Mucosa of descending colon (tissue), 3 donors: ENCODE results near the gene MAMDC2. TPM values are rescaled to one million over a fixed set of nuclear protein-coding genes. Genes with fewer than 3 reads are reported as not detected.
"Not testable (repeated sequence)": the region's sequence is repeated elsewhere in the genome, so short reads cannot be mapped to it uniquely, and the experiment has no call there.

ENCODE experiments used
- ATAC-seq: fragments of 200-7000 bp; cut with Tn5 transposase; one replicate; pipeline ENCODE4 v1.9.1; 2020; ENCODE audit warnings: mild to moderate bottlenecking, moderate library complexity
- DNase-seq, 3 donors: peaks; one replicate each; pipeline ENCODE4 v3.0.0-alpha.2; 2020
- H3K36me3 ChIP-seq: fragments of 200-600 bp; one replicate; pipeline ENCODE4 v1.8.0; 2021; ENCODE audit warnings: low read depth, mild to moderate bottlenecking
- H3K4me1 ChIP-seq: fragments of 200-600 bp; one replicate; pipeline ENCODE4 v1.8.0; 2021; ENCODE audit warnings: low read depth, mild to moderate bottlenecking
- H3K4me3 ChIP-seq: fragments of 200-600 bp; one replicate; pipeline ENCODE4 v1.8.0; 2021; ENCODE audit warnings: mild to moderate bottlenecking
- H3K9me3 ChIP-seq: fragments of 200-600 bp; one replicate; pipeline ENCODE4 v1.8.0; 2021; ENCODE audit warnings: mild to moderate bottlenecking
- intact Hi-C, 2 donors: fragments of 100-400 bp; cut with DNase I in 1 of 2; cut with micrococcal nuclease in 1 of 2; formaldehyde crosslinking; loops; one replicate each; pipeline versions ENCODE4 v1.11.0 to v1.11.1; 2022; cut with DNase I, micrococcal nuclease
- total RNA-seq, 3 donors: library from RNA; stranded (reverse); fragmentation: NEBNext Ultra II Directional in 2 of 3; extraction: Animal tissue kit (Norgen Biotek cat#: 25700) in 2 of 3; gene quantifications; one replicate each; pipeline versions ENCODE4 v1.2.1 to v1.2.4, GENCODE V29; 2021 to 2023
- TF ChIP-seq, protein P1 (sequence below): fragments of 200-600 bp; IDR thresholded peaks from one replicate; pipeline ENCODE4 v1.8.0; 2022; ENCODE audit warnings: antibody characterized with exemption, mild to moderate bottlenecking
- donor health status: DM: no; HTN: no; CAD: no; lungs with moderate emphysema.
- donor health status: DM: no; HTN: no; CAD: no.
- donor health status: DM: no; HTN: yes; CAD: no.

MAMDC2 gene
- total RNA-seq, 3 donors from 2014 or later, result 3.5 to 70.6 (median 6.9) TPM

DNA sequence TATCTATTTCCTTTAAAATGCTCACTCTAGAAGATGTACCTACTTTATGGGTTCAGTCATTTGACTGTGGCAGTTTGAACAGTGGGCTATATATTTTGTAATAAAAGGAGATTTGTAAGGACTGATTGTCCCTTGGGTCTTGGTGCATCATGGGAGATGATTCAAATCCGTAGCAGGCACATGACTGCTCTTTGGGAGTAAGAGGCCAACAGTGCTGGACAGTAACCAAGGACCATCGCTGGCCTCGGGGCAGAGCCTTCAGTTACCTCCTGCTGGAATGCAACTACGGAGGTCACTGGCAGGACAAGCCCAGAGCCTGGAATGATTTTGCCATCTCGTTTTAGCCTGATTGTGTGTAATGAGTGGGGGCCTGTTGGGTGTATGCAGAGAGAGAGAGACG lies 7.0 kb upstream of the MAMDC2 start:
- Histone ChIP-seq H3K4me1 (no peaks in the 10 kb centered on the region), H3K4me3 (no peak overlapping the region), H3K9me3 (no peaks in the 10 kb centered on the region), H3K36me3 (no peaks in the 10 kb centered on the region)
- TF ChIP-seq, protein P1, sequence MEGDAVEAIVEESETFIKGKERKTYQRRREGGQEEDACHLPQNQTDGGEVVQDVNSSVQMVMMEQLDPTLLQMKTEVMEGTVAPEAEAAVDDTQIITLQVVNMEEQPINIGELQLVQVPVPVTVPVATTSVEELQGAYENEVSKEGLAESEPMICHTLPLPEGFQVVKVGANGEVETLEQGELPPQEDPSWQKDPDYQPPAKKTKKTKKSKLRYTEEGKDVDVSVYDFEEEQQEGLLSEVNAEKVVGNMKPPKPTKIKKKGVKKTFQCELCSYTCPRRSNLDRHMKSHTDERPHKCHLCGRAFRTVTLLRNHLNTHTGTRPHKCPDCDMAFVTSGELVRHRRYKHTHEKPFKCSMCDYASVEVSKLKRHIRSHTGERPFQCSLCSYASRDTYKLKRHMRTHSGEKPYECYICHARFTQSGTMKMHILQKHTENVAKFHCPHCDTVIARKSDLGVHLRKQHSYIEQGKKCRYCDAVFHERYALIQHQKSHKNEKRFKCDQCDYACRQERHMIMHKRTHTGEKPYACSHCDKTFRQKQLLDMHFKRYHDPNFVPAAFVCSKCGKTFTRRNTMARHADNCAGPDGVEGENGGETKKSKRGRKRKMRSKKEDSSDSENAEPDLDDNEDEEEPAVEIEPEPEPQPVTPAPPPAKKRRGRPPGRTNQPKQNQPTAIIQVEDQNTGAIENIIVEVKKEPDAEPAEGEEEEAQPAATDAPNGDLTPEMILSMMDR, result no peak
- DNase-seq (no peak), ATAC-seq (no peak)
- intact Hi-C loops, result no loop called here

DNA sequence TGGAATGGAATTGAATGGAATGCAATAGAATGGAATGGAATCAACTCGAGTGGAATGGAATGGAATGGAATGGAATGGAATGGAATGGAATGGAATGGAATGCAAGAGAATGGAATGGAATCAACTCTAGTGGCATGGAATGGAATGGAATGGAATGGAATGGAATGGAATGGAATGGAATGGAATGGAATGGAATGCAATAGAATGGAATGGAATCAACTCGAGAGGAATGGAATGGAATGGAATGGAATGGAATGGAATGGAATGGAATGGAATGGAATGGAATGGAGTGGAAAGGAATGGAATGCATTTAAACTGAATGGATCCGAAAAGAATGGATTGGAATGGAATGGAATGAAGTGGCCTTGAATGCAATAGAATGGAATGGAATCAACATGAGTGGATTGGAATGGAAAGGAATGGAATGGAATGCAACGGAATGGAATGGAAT lies 5.5 kb upstream of the MAMDC2 start:
- H3K9me3 ChIP-seq, DNase-seq, intact Hi-C loops, H3K36me3 ChIP-seq, H3K4me3 ChIP-seq, H3K4me1 ChIP-seq: not testable (repeated sequence)
- peak; percentile 48 for ATAC-seq

DNA sequence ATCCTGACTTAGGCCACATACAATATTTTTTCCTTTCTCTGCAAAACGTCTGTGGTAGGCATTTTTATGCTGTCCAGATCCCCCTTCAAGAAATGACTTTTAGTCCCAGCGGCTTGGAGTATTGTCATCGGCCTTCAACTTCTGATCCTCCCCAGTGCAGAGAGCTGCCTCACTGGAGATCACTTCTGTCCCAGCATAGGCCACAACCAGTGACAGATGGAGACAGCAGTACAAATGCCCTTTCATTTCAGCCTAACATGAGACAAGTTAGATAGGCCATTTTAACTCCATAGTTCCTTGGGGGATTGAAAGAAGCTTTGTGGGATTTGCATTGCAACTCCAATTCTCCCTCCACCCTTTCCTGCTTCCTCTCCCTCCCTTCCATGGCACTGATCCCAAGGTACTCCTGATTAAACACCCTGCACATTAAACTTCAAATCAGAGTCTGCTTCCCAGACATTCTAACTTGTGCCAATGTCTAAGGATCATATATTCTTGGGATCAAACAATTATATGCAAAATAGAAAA lies 3.2 kb upstream of the MAMDC2 start:
- H3K36me3 ChIP-seq, result no peaks in the 10 kb centered on the region
- H3K4me3 ChIP-seq, result no peak overlapping the region
- TF ChIP-seq, protein P1, result no peak
- ATAC-seq, result no peak
- no peaks in the 10 kb centered on the region for H3K9me3 ChIP-seq
- intact Hi-C loops, result loop anchor here in 1 of 2 donors (10.0 kb wide), 1 partner anchor 74 kb away; no protein-coding TSS in a partner anchor
- no peaks in the 10 kb centered on the region for H3K4me1 ChIP-seq
- no peak for DNase-seq

DNA sequence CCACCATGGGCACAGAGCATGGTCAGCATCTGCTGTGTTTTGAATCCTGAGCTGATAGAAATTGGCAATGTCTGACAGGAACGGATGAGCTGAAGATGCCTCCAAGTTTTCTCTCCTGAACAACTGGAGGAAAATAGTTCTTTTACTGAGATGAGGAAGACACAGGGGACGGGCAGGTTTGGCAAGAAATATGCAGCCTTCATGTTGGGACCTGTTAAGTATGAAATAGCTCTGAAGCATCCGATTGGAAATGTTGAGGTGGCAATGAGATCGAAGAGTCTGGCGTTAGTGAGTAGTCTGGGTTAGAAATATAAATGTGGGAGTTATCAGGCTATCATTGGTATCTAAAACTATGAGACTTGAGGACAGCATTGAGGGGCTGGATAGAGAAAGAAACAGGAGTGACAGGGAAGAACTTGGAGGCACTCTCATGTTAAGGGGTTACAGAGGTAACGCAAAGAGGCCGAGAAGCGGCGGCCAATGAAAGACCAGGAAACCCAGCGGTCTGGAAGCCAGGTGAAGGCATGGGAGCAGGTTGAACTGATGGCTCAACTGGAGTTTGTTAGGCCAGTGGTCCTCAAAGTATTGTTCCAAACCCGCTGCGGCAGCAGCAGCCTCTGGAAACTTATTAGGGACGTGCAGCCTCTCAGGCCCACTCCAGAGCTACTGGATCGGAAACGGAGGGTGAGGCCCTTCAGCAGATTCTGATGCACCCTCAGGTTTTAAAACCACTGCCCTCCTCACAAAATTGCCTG lies 1.0 kb upstream of the MAMDC2 start:
- Histone ChIP-seq H3K4me1 (no peaks in the 10 kb centered on the region), H3K36me3 (no peaks in the 10 kb centered on the region), H3K4me3 (no peak overlapping the region), H3K9me3 (no peaks in the 10 kb centered on the region)
- no peak for DNase-seq
- TF ChIP-seq, protein P1, result no peak
- ATAC-seq, result no peak
- intact Hi-C loops, result loop anchor here in 1 of 2 donors (10.0 kb wide), 1 partner anchor 72 kb away; no protein-coding TSS in a partner anchor

DNA sequence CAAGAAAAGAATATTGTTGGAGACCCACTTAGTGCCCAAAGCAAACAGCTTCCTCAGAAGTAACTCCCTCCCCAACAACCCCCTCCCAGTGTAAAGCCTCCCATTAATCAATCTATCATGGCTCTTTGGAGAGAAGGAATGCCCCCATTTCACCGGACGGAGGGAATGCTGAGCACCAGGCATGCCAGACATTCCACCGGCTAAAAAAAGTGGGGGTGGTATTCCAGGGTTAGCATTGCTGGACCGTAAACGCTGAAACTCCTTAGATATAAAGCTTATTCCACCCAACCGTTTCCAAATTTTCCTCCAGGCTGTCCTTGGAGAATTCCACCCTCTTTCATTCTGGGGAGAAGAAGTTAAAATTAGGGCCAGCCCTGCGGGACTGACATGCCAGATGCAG lies 363 bp upstream of the MAMDC2 start:
- TF ChIP-seq, protein P1, result no peak
- intact Hi-C loops, result loop anchor here in 1 of 2 donors (10.0 kb wide), 1 partner anchor 72 kb away; no protein-coding TSS in a partner anchor
- DNase-seq (no peak), ATAC-seq (no peak)
- Histone ChIP-seq H3K4me3 (no peak overlapping the region), H3K4me1 (no peaks in the 10 kb centered on the region), H3K9me3 (no peaks in the 10 kb centered on the region), H3K36me3 (no peaks in the 10 kb centered on the region)
